Thoracic aorta endothelial cell (primary cell): ENCODE measurements around the gene HNRNPD. TPM values are rescaled to one million over a fixed set of nuclear protein-coding genes. Genes with fewer than 3 reads are reported as not detected.

Source experiments
- small RNA-seq: library from RNA; depleted of rRNA; stranded (forward); fragments of <200 nt; gene quantifications from one replicate; pipeline ENCODE3, GENCODE V24; 2012
- total RNA-seq: library from RNA; depleted of rRNA; stranded (reverse); fragments of >200 nt; gene quantifications from 2 replicates; pipeline ENCODE4 v1.2.3, GENCODE V29; 2012

HNRNPD gene, protein sequence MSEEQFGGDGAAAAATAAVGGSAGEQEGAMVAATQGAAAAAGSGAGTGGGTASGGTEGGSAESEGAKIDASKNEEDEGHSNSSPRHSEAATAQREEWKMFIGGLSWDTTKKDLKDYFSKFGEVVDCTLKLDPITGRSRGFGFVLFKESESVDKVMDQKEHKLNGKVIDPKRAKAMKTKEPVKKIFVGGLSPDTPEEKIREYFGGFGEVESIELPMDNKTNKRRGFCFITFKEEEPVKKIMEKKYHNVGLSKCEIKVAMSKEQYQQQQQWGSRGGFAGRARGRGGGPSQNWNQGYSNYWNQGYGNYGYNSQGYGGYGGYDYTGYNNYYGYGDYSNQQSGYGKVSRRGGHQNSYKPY
- total RNA-seq = 97.1 and 97.3 TPM in 2 replicates

DNA sequence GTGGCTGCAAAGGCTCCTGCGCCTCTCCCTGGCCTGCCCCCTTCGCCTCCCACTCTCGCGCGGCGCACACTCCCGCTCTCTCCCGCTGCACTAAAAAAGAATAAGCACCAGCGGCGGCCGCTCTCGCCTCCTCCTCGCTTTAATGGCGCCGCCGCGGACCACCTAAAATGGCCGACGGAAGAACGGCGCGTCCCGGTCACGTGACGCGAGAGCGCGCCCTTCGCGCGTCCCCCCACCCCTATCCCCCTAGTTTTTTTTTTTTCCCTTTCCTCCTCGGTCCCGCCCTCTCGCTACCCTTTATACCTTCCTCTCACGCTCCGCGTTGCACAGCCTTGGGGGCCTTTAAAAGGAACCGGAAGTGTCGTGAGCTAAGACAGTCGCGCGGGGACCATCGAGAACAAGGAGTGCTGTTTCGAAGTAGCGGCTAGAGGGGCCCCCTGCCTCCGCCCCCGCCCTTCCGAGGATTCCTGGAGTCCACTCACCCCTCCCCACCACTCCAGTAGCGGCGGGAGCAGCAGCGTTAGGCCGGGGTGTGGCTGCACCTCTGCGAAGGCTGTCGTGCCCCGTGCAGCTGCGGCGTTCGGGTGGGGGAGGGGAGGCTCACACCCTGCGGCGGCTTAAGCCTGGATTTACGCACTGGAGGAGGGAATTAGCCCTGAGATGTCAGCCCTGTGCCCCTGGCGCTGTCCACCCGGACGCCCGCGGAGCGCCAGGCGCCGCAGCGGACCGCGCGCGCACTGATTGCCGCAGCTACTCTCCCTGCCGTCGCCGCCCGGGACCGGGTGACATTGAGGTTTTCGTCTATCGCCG, at the start of gene HNRNPD:
Gene HNRNPD, minus strand, starts transcription at position 176 of the 810 bp plus-strand sequence. CDS start 313 bp downstream, outside the sequence.

Small RNA genes within 50 kb of the gene (small RNA-seq; reads per million reads assigned to genes)
- not detected for gene RF00150

Other genes starting within 250 kb of the HNRNPD start
- 206 and 257 TPM in 2 replicates for gene HNRNPDL, start 56.5 kb upstream of the HNRNPD start, total RNA-seq
- 59.7 and 61.0 TPM in 2 replicates for gene ENOPH1, start 56.6 kb upstream of the HNRNPD start, total RNA-seq
- 3.1 and 3.3 TPM in 2 replicates for gene TMEM150C, start 188.0 kb upstream of the HNRNPD start, total RNA-seq